C4-2B (cell line): Measurements from ENCODE around the gene GAGE13.

ENCODE experiments used
- CTCF ChIP-seq: fragments of 450-650 bp; conservative IDR thresholded peaks from 2 replicates; pipeline ENCODE4 v1.5.1; 2017; ENCODE audit warnings: mild to moderate bottlenecking
- ZFX ChIP-seq: fragments of 450-650 bp; IDR thresholded peaks from 2 replicates; pipeline ENCODE4 v1.6.1; 2017

GRCh38 chrX:49310371-49310770 lies 21.0 kb upstream of the GAGE13 start:
- TF ChIP-seq CTCF (no peak), ZFX (no peak)
